ENCODE results near the gene ABCD4.
A peak's percentile ranks its signal among the peaks of the same experiment; 100 is the strongest.

DNA sequence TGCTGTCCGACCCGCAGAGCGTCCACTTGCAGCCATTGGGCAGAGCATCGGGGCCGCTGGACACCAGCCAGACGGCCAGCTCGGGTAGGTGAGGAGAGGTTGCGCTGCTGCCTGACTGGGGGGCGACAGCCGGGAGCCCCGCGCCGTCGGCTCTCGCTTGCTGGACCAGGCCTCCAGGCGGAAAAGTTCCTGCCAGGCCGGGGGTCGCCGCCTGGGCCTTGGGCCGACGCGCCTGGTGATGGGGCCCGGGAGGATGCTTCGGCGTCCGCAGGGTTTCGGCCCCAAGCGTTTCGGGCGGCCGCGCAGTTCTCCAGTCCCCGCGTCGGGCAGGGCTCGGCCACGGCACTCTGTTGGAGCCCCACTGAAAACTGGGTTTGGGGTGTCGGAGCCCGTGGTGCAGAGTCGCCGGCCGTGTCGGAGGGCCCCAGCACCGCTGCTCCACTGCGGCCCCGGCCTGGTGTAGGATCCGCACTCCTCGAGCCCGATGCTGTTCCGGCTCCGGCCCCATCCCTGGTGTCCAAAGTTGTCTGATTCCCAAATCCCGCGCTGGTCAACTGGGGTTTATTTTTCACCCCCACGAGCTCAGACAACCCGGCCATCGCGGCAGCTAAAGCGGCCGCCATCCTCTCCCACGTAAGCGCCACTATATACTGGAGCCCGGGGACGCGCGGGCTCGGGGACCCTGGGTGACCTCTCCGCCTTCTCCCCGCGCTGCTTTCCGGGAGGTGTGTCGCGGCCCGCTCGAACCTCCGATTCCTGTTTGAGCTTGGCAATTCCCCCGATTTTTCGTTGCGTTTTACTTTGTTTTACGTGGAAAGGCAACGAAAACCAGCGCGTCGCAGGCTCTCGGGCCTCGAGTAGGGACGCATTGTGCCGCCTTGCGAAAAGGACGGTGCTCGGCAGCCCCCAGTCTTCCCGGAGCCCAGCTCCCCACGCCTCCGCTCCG, 62.6 kb downstream of the ABCD4 start:
- peak; percentile 99 for TF ChIP-seq EZH2 (IDR thresholded peaks at IDR 0.05; ENCODE audit: low read length)
- TF ChIP-seq, protein P1, sequence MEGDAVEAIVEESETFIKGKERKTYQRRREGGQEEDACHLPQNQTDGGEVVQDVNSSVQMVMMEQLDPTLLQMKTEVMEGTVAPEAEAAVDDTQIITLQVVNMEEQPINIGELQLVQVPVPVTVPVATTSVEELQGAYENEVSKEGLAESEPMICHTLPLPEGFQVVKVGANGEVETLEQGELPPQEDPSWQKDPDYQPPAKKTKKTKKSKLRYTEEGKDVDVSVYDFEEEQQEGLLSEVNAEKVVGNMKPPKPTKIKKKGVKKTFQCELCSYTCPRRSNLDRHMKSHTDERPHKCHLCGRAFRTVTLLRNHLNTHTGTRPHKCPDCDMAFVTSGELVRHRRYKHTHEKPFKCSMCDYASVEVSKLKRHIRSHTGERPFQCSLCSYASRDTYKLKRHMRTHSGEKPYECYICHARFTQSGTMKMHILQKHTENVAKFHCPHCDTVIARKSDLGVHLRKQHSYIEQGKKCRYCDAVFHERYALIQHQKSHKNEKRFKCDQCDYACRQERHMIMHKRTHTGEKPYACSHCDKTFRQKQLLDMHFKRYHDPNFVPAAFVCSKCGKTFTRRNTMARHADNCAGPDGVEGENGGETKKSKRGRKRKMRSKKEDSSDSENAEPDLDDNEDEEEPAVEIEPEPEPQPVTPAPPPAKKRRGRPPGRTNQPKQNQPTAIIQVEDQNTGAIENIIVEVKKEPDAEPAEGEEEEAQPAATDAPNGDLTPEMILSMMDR (optimal IDR thresholded peaks at IDR 0.05 in 1 of 3, IDR thresholded peaks at IDR 0.05 in 1 of 3, conservative IDR thresholded peaks at IDR 0.05 in 1 of 3; ENCODE audit: extremely low read depth in 1 of 3, insufficient read depth in 2 of 3, low read length in 3 of 3), result no peak
